IMR-90 (cell line): ENCODE measurements around the gene SCFD1.

Experiments used
- CTCF ChIP-seq: conservative IDR thresholded peaks from 2 replicates; pipeline ENCODE4 v1.5.1; 2012; ENCODE audit warnings: mild to moderate bottlenecking, low read depth, low read length, improper control_type of control experiment
- ELK1 ChIP-seq: fragments of 150-350 bp; IDR thresholded peaks from 2 replicates; pipeline ENCODE4 v1.6.1; 2016; ENCODE audit warnings: low read depth, mild to moderate bottlenecking, low read length, moderate library complexity, borderline replicate concordance
- RCOR1 ChIP-seq: IDR thresholded peaks from 2 replicates; pipeline ENCODE4 v1.6.1; 2012; ENCODE audit warnings: mild to moderate bottlenecking, low read length, improper control_type of control experiment; ENCODE audit not compliant: insufficient replicate concordance

GRCh38 chr14:30678926-30679431, 56.9 kb downstream of the SCFD1 start:
- TF ChIP-seq CTCF (no peak), RCOR1 (no peak), ELK1 (no peak)
